Stimulated activated naive CD4-positive, alpha-beta T cell (primary cell): ENCODE results near the gene AQP12A.

Experiments
- DNase-seq, 6 experiments: peaks; one replicate each; lab custom pipeline; 2025; lab: John Stamatoyannopoulos, UW

Gene AQP12A

GRCh38 chr2:240723851-240724250, 32.2 kb downstream of the AQP12A start:
- DNase-seq: no peak

- no peak for DNase-seq
These were observed 32.8 kb downstream of the AQP12A start for GRCh38 chr2:240724431-240724830.

- no peak for DNase-seq
These were observed 33.6 kb downstream of the AQP12A start for GRCh38 chr2:240725266-240725665.

GRCh38 chr2:240725671-240726070, 34.0 kb downstream of the AQP12A start:
- DNase-seq: no peak

- DNase-seq: no peak
These were observed 35.2 kb downstream of the AQP12A start for GRCh38 chr2:240726876-240727275.

GRCh38 chr2:240727439-240727838, 35.8 kb downstream of the AQP12A start:
- no peak for DNase-seq

- DNase-seq: no peak
These were observed 36.2 kb downstream of the AQP12A start for GRCh38 chr2:240727913-240728312.

- DNase-seq: no peak
These were observed 36.7 kb downstream of the AQP12A start for GRCh38 chr2:240728361-240728760.

GRCh38 chr2:240728827-240729226, 37.2 kb downstream of the AQP12A start:
- no peak for DNase-seq

- DNase-seq: no peak
These were observed 39.0 kb downstream of the AQP12A start for GRCh38 chr2:240730501-240731177.

GRCh38 chr2:240731178-240731545, 39.5 kb downstream of the AQP12A start:
- no peak for DNase-seq

GRCh38 chr2:240732184-240732583, 40.5 kb downstream of the AQP12A start:
- no peak for DNase-seq

GRCh38 chr2:240732911-240733622, 41.4 kb downstream of the AQP12A start:
- DNase-seq: no peak

- DNase-seq: peak in 2 of 6 experiments; percentile 3 to 11
These were observed 42.3 kb downstream of the AQP12A start for GRCh38 chr2:240733803-240734495.

- no peak for DNase-seq
These were observed 43.1 kb downstream of the AQP12A start for GRCh38 chr2:240734756-240735155.

GRCh38 chr2:240735476-240735875, 43.8 kb downstream of the AQP12A start:
- no peak for DNase-seq

GRCh38 chr2:240736281-240737250, 44.9 kb downstream of the AQP12A start:
- no peak for DNase-seq

- DNase-seq: no peak
These were observed 45.8 kb downstream of the AQP12A start for GRCh38 chr2:240737512-240737911.

GRCh38 chr2:240737958-240738357, 46.3 kb downstream of the AQP12A start:
- no peak for DNase-seq

- peak in 1 of 6 experiments; percentile 6 for DNase-seq
These were observed 48.1 kb downstream of the AQP12A start for GRCh38 chr2:240739797-240740196.

GRCh38 chr2:240741091-240741490, 49.4 kb downstream of the AQP12A start:
- no peak for DNase-seq

GRCh38 chr2:240742602-240743095, 51.0 kb downstream of the AQP12A start:
- DNase-seq: no peak
